Lower lobe of right lung (tissue), 2 donors: ENCODE measurements around the gene NYAP2. TPM values are rescaled to one million over a fixed set of nuclear protein-coding genes. Genes with fewer than 3 reads are reported as not detected.

ENCODE experiments used
- ATAC-seq, 2 donors: fragments of 200-7000 bp; cut with Tn5 transposase; one replicate each; pipeline ENCODE4 v1.9.1; 2020 to 2022; ENCODE audit warnings: mild to moderate bottlenecking in 2 of 2, moderate library complexity in 2 of 2
- DNase-seq: peaks from one replicate; pipeline ENCODE4 v3.0.0-alpha.2; 2020
- H3K27ac ChIP-seq: fragments of 200-600 bp; one replicate; pipeline ENCODE4 v1.8.0; 2022
- H3K27me3 ChIP-seq: fragments of 200-600 bp; one replicate; pipeline ENCODE4 v1.8.0; 2022; ENCODE audit warnings: low read depth
- H3K36me3 ChIP-seq: fragments of 200-600 bp; one replicate; pipeline ENCODE4 v1.8.0; 2022; ENCODE audit warnings: mild to moderate bottlenecking
- H3K4me1 ChIP-seq: fragments of 200-600 bp; one replicate; pipeline ENCODE4 v1.8.0; 2022
- H3K4me3 ChIP-seq: fragments of 200-600 bp; one replicate; pipeline ENCODE4 v1.8.0; 2022; ENCODE audit warnings: mild to moderate bottlenecking
- H3K9me3 ChIP-seq: fragments of 200-600 bp; one replicate; pipeline ENCODE4 v1.8.0; 2022
- CTCF ChIP-seq: fragments of 200-600 bp; IDR thresholded peaks from one replicate; pipeline ENCODE4 v1.8.0; 2022; ENCODE audit warnings: antibody characterized with exemption, mild to moderate bottlenecking
- intact Hi-C: fragments of 100-400 bp; cut with DNase I; formaldehyde crosslinking; loops from one replicate; pipeline ENCODE4 v1.11.0; 2022
- total RNA-seq: library from RNA; stranded (reverse); fragmentation: NEBNext Ultra II Directional; extraction: Animal tissue kit (Norgen Biotek cat#: 25700); gene quantifications from one replicate; pipeline ENCODE4 v1.2.1, GENCODE V29; 2021
- donor health status: DM: no; HTN: yes; CAD: no; lungs with severe emphysema.

The NYAP2 gene
- total RNA-seq, 1 donor from 2014 or later, result 1.1 TPM

- Histone ChIP-seq H3K4me1 (no peaks in the 10 kb centered on the region), H3K27me3 (no peaks in the 10 kb centered on the region), H3K27ac (no peak overlapping the region), H3K4me3 (no peak overlapping the region), H3K36me3 (no peaks in the 10 kb centered on the region), H3K9me3 (no peaks in the 10 kb centered on the region)
- DNase-seq (no peak), ATAC-seq (no peak)
- intact Hi-C loops, result no loop called here
- no peak for TF ChIP-seq CTCF
Measured at GRCh38 chr2:225581135-225581534, 181.6 kb downstream of the NYAP2 start.

GRCh38 chr2:225581906-225582305 is 182.4 kb downstream of the NYAP2 start:
- H3K27me3 ChIP-seq, result no peaks in the 10 kb centered on the region
- no peak overlapping the region for H3K27ac ChIP-seq
- intact Hi-C loops, result no loop called here
- no peaks in the 10 kb centered on the region for H3K4me1 ChIP-seq
- no peak for TF ChIP-seq CTCF
- H3K9me3 ChIP-seq, result no peaks in the 10 kb centered on the region
- H3K4me3 ChIP-seq, result no peak overlapping the region
- ATAC-seq, result no peak
- DNase-seq, result no peak
- H3K36me3 ChIP-seq, result no peaks in the 10 kb centered on the region

- no peak for TF ChIP-seq CTCF
- no peaks in the 10 kb centered on the region for H3K27me3 ChIP-seq
- H3K27ac ChIP-seq, result no peak overlapping the region
- intact Hi-C loops, result no loop called here
- no peak overlapping the region for H3K4me3 ChIP-seq
- H3K36me3 ChIP-seq, result no peaks in the 10 kb centered on the region
- DNase-seq, result peak; percentile 46
- no peaks in the 10 kb centered on the region for H3K4me1 ChIP-seq
- H3K9me3 ChIP-seq, result no peaks in the 10 kb centered on the region
- ATAC-seq, result peak in 1 of 2 donors; percentile 46
Measured at GRCh38 chr2:225582355-225583116, 183.0 kb downstream of the NYAP2 start.

GRCh38 chr2:225584796-225585195 is 185.3 kb downstream of the NYAP2 start:
- H3K9me3 ChIP-seq, result no peaks in the 10 kb centered on the region
- no peak for DNase-seq
- intact Hi-C loops, result no loop called here
- no peak overlapping the region for H3K4me3 ChIP-seq
- ATAC-seq, result no peak
- H3K27me3 ChIP-seq, result no peaks in the 10 kb centered on the region
- H3K4me1 ChIP-seq, result no peaks in the 10 kb centered on the region
- H3K36me3 ChIP-seq, result no peaks in the 10 kb centered on the region
- no peak overlapping the region for H3K27ac ChIP-seq
- TF ChIP-seq CTCF, result no peak

- no peak for TF ChIP-seq CTCF
- intact Hi-C loops, result no loop called here
- H3K9me3 ChIP-seq, result no peaks in the 10 kb centered on the region
- no peaks in the 10 kb centered on the region for H3K36me3 ChIP-seq
- ATAC-seq (no peak), DNase-seq (no peak)
- H3K4me1 ChIP-seq, result no peaks in the 10 kb centered on the region
- no peak overlapping the region for H3K4me3 ChIP-seq
- H3K27me3 ChIP-seq, result no peaks in the 10 kb centered on the region
- H3K27ac ChIP-seq, result no peak overlapping the region
Measured at GRCh38 chr2:225590932-225591331, 191.4 kb downstream of the NYAP2 start.
